Germinal center (tissue), 1 donor: ENCODE data around the gene SLC4A5.
"Not testable (repeated sequence)": the region's sequence is repeated elsewhere in the genome, so short reads cannot be mapped to it uniquely, and the experiment has no call there.

Experiments used
- DNase-seq: peaks from one replicate; pipeline ENCODE4 v3.0.0; 2012; ENCODE audit warnings: mixed read lengths, low spot score

The SLC4A5 gene

GRCh38 chr2:74199275-74199701, 143.9 kb downstream of the SLC4A5 start:
- DNase-seq: no peak

GRCh38 chr2:74198461-74199274, 144.5 kb downstream of the SLC4A5 start, which contains the start of gene MTHFD2:
TSS of gene MTHFD2 (plus strand) at chr2:74198615. CDS start at chr2:74198642, 27 bp downstream.
- peak; percentile 97 for DNase-seq

- no peak for DNase-seq
Observed at GRCh38 chr2:74198023-74198460, 145.2 kb downstream of the SLC4A5 start.

GRCh38 chr2:74197049-74197448, 146.2 kb downstream of the SLC4A5 start:
- no peak for DNase-seq

- DNase-seq: no peak
Observed at GRCh38 chr2:74194799-74195198, 148.4 kb downstream of the SLC4A5 start.

GRCh38 chr2:74191596-74192380, 151.4 kb downstream of the SLC4A5 start:
- no peak for DNase-seq

GRCh38 chr2:74188696-74189095, 154.5 kb downstream of the SLC4A5 start:
- no peak for DNase-seq

GRCh38 chr2:74188018-74188601, 155.1 kb downstream of the SLC4A5 start:
- DNase-seq: no peak

- DNase-seq: not testable (repeated sequence)
Observed at GRCh38 chr2:74186706-74187105, 156.5 kb downstream of the SLC4A5 start.

GRCh38 chr2:74186038-74186437, 157.2 kb downstream of the SLC4A5 start:
- DNase-seq: peak; percentile 67

- DNase-seq: no peak
Observed at GRCh38 chr2:74183878-74184277, 159.3 kb downstream of the SLC4A5 start.

GRCh38 chr2:74181739-74182138, 161.5 kb downstream of the SLC4A5 start:
- DNase-seq: peak; percentile 63

GRCh38 chr2:74179063-74179865, 164.0 kb downstream of the SLC4A5 start:
- no peak for DNase-seq

GRCh38 chr2:74178211-74179062, 164.8 kb downstream of the SLC4A5 start, which contains the start of gene MOB1A:
TSS of gene MOB1A (minus strand) at chr2:74178879. CDS start at chr2:74178674, 205 bp downstream.
- peak; percentile 96 for DNase-seq

- DNase-seq: no peak
Observed at GRCh38 chr2:74177696-74178095, 165.5 kb downstream of the SLC4A5 start.

- DNase-seq: no peak
Observed at GRCh38 chr2:74174909-74175308, 168.3 kb downstream of the SLC4A5 start.

GRCh38 chr2:74168739-74169138, 174.5 kb downstream of the SLC4A5 start:
- DNase-seq: no peak
